Middle frontal gyrus (tissue), 1 donor: ENCODE measurements around the gene TFEC.
"Not testable (repeated sequence)": the region's sequence is repeated elsewhere in the genome, so short reads cannot be mapped to it uniquely, and the experiment has no call there.

Experiments used
- DNase-seq: peaks from one replicate; pipeline ENCODE4 v3.0.0-alpha.2; 2015; ENCODE audit warnings: low spot score; ENCODE audit errors: extremely low spot score

TFEC gene

GRCh38 chr7:116030651-116031276 lies at the start of gene TFEC:
Gene TFEC, minus strand, starts transcription at chr7:116030763. Its CDS starts 46,322 bp downstream, at chr7:115984441.
- no peak for DNase-seq

- no peak for DNase-seq
Measured at GRCh38 chr7:116075351-116076145, 45.0 kb upstream of the TFEC start.

GRCh38 chr7:116071629-116072028 lies 41.1 kb upstream of the TFEC start:
- DNase-seq: no peak

GRCh38 chr7:116064179-116064578 lies 33.6 kb upstream of the TFEC start:
- DNase-seq: no peak

- no peak for DNase-seq
Measured at GRCh38 chr7:116062666-116063065, 32.1 kb upstream of the TFEC start.

GRCh38 chr7:116052006-116052405 lies 21.4 kb upstream of the TFEC start:
- no peak for DNase-seq

GRCh38 chr7:116047261-116047660 lies 16.7 kb upstream of the TFEC start:
- DNase-seq: not testable (repeated sequence)

GRCh38 chr7:116045532-116045931 lies 15.0 kb upstream of the TFEC start:
- DNase-seq: no peak

- no peak for DNase-seq
Measured at GRCh38 chr7:116041615-116042014, 11.1 kb upstream of the TFEC start.

- DNase-seq: no peak
Measured at GRCh38 chr7:116037401-116037800, 6.8 kb upstream of the TFEC start.

- DNase-seq: no peak
Measured at GRCh38 chr7:116034411-116034810, 3.8 kb upstream of the TFEC start.

- DNase-seq: no peak
Measured at GRCh38 chr7:116032886-116033285, 2.3 kb upstream of the TFEC start.

- no peak for DNase-seq
Measured at GRCh38 chr7:116028787-116029186, 1.8 kb downstream of the TFEC start.

GRCh38 chr7:116027786-116028185 lies 2.8 kb downstream of the TFEC start:
- no peak for DNase-seq

- DNase-seq: no peak
Measured at GRCh38 chr7:116024826-116025809, 5.4 kb downstream of the TFEC start.

- no peak for DNase-seq
Measured at GRCh38 chr7:116021237-116021636, 9.3 kb downstream of the TFEC start.

GRCh38 chr7:116018731-116019130 lies 11.8 kb downstream of the TFEC start:
- no peak for DNase-seq

GRCh38 chr7:116013675-116014074 lies 16.9 kb downstream of the TFEC start:
- no peak for DNase-seq

GRCh38 chr7:116011584-116011983 lies 19.0 kb downstream of the TFEC start:
- DNase-seq: no peak

- not testable (repeated sequence) for DNase-seq
Measured at GRCh38 chr7:116004762-116005161, 25.8 kb downstream of the TFEC start.

GRCh38 chr7:115997221-115997620 lies 33.3 kb downstream of the TFEC start:
- no peak for DNase-seq

GRCh38 chr7:115995701-115996100 lies 34.9 kb downstream of the TFEC start:
- DNase-seq: no peak
